GM12801 (cell line): ENCODE data around the gene PRR29.

Source experiments
- TF ChIP-seq, protein P1 (sequence below): IDR thresholded peaks from one replicate; pipeline ENCODE4 v1.5.1; 2011; ENCODE audit warnings: control low read depth; ENCODE audit not compliant: insufficient read length; ENCODE audit errors: extremely low read depth

Gene PRR29

GRCh38 chr17:63966646-63967264 lies 31.4 kb upstream of the PRR29 start:
- TF ChIP-seq, protein P1, sequence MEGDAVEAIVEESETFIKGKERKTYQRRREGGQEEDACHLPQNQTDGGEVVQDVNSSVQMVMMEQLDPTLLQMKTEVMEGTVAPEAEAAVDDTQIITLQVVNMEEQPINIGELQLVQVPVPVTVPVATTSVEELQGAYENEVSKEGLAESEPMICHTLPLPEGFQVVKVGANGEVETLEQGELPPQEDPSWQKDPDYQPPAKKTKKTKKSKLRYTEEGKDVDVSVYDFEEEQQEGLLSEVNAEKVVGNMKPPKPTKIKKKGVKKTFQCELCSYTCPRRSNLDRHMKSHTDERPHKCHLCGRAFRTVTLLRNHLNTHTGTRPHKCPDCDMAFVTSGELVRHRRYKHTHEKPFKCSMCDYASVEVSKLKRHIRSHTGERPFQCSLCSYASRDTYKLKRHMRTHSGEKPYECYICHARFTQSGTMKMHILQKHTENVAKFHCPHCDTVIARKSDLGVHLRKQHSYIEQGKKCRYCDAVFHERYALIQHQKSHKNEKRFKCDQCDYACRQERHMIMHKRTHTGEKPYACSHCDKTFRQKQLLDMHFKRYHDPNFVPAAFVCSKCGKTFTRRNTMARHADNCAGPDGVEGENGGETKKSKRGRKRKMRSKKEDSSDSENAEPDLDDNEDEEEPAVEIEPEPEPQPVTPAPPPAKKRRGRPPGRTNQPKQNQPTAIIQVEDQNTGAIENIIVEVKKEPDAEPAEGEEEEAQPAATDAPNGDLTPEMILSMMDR: no peak

DNA sequence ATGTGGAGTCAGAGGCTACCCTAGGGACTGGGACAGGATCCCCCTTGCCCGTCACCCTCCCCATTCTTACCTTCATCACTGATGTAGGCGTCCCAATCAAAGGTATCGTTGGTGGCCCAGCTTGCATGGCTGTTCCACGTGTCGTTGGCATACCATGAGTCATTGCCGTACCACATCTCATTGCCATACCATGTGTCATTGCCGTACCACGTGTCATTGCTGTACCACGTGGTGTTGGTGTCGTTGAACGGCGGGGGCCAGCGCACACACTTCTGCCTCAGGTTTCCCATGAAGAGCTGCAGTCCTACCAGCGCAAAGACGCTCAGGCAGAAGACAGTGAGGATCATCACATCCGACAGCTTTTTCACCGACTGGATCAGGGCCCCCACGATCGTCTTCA lies 30.2 kb upstream of the PRR29 start:
- TF ChIP-seq, protein P1: no peak

DNA sequence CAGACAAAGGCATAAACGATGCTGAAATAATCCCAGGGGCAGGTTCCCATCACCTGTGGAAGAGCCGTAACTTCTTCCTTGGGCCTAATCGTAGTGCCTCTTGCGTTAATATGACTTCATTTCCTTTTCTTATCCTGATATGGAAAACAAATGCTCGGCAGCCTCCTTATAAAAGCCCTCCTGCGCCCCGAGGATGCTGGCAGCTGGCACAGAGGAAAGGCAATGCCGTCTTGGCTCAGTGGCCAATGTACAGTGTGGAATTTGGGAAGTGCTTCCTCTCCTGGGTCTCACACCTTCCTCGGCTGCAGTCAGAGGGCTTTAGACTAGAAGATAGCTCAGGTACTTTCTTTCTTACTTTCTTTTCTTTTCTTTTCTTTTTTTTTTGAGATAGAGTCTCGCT lies 28.9 kb upstream of the PRR29 start:
- TF ChIP-seq, protein P1: no peak

- TF ChIP-seq, protein P1: no peak
These were observed 25.4 kb upstream of the PRR29 start, which contains the start of gene SCN4A for GRCh38 chr17:63972796-63973195. Gene SCN4A (minus strand): TSS chr17:63972918. CDS start chr17:63972841, 77 bp downstream.

DNA sequence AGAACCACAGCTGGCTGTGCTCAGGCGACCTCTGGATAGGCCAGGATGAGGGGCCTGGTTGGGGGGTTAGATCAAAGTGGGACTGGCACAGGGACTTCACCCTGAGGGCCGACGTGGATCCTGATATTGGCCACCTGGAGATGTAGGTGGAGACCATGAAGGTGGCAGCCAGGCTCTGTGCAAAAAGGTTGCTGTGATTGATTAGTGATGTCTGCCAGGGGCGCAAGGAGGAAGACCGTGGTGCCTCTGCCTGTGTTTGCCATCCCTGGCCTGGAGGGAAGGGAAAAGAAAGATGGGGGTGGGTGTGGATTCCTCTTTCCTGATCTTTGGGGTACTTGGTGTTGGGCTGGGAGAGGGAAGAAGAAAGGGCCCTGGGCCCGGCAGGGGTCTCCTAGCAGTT lies 24.9 kb upstream of the PRR29 start:
- TF ChIP-seq, protein P1: no peak

DNA sequence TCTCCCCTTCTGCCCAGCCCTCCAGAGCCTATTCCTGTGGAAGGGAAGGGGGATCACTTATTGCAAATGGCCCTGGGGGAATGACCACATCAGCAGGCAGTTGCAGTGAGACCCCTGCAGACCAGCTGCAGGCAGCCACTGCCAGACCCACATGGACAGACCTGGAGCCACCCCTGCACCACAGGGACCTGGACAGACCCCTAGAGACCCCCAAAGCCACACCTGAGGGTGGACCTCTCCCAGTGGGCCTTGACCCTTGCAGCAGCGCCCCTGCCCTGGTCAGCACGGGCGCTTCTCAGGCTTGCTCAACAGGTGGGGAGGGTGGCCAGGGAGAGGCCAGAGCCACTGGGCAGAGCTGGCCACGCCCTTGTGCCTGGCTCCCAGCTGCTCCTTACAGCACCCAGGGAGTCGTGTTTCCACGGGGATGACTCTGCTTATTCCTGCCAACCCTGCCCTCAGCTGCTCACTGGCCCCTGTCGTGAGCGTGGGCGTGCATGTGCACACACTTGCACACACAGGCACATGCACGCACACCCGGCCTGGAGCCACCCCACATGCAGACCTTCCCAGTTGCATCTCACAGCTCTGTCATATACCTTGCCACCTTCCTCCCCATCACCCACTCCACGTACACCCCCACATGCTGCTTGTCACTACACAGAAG lies 24.1 kb upstream of the PRR29 start:
- TF ChIP-seq, protein P1: no peak

DNA sequence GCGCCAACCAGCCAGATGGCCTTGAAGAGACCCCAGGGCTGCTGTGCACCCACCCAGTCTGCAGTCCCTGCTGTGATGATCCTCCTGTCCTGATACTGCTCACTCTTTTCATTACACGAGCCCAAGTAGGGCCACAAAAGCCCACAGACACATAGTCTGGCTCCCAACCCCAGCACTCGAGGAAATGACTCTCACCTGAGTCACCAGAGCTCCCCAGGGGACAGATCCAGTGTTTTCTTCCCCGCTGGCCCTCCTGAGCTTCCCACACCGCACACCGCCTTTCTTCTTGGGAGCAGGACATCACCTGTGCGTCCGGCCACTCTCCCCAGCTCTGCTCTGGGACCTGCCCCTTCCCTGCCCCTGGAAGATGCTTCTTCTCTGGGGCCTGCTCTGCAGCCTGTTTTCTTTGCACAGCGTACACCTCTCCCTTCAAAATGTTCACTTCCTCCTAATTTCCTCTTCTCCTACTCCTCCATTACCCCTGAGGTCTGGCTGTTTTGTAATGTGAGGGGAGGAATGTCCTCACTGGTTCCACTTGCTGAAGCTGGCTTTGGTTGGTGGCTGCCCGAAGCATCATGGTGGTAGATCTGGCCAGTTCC lies 23.5 kb upstream of the PRR29 start:
- TF ChIP-seq, protein P1: no peak
